Stimulated activated memory B cell treated with anti-CD40 and anti-IgM and Interleukin-4, amounts not matched to agents 10 μg/mL and 1 μg/mL and 100 μg/mL, for 72 hours (primary cell): Measurements from ENCODE around the gene NHP2.
"Not testable (repeated sequence)": the region's sequence is repeated elsewhere in the genome, so short reads cannot be mapped to it uniquely, and the experiment has no call there.

Experiments used
- ATAC-seq: fragments of 150-1000 bp; cut with Tn5 transposase; 2 replicates; pipeline ENCODE4 v1.10.0; 2021
- H3K27ac Mint-ChIP-seq: one replicate; pipeline ENCODE4 v1.8.0; 2022; ENCODE audit warnings: mild to moderate bottlenecking, mixed read lengths
- H3K27me3 Mint-ChIP-seq: one replicate; pipeline ENCODE4 v1.8.0; 2022; ENCODE audit warnings: mixed read lengths
- H3K36me3 Mint-ChIP-seq: one replicate; pipeline ENCODE4 v1.8.0; 2022; ENCODE audit warnings: mixed read lengths
- H3K4me1 Mint-ChIP-seq: one replicate; pipeline ENCODE4 v1.8.0; 2022; ENCODE audit warnings: mixed read lengths
- H3K4me3 Mint-ChIP-seq: one replicate; pipeline ENCODE4 v1.8.0; 2022; ENCODE audit warnings: mild to moderate bottlenecking, moderate library complexity, mixed read lengths
- H3K9me3 Mint-ChIP-seq: one replicate; pipeline ENCODE4 v1.8.0; 2022; ENCODE audit warnings: mixed read lengths

The NHP2 gene

GRCh38 chr5:178127300-178128009 is 26.2 kb downstream of the NHP2 start:
- Mint-ChIP-seq H3K36me3 (peaks cover 22% of the 10 kb centered on the region), H3K4me1 (peaks cover 34% of the 10 kb centered on the region)
- not testable (repeated sequence) for H3K4me3 Mint-ChIP-seq, H3K9me3 Mint-ChIP-seq, ATAC-seq, H3K27me3 Mint-ChIP-seq, H3K27ac Mint-ChIP-seq

GRCh38 chr5:178126556-178126955 is 27.1 kb downstream of the NHP2 start:
- Mint-ChIP-seq H3K36me3 (peaks cover 30% of the 10 kb centered on the region), H3K4me1 (peaks cover 36% of the 10 kb centered on the region), H3K9me3 (no peaks in the 10 kb centered on the region), H3K4me3 (no peak overlapping the region), H3K27me3 (no peaks in the 10 kb centered on the region), H3K27ac (no peak overlapping the region)
- ATAC-seq = no peak

GRCh38 chr5:178125253-178125906 is 28.3 kb downstream of the NHP2 start:
- Mint-ChIP-seq H3K36me3 (peaks cover 35% of the 10 kb centered on the region), H3K27ac (no peak overlapping the region), H3K4me1 (peaks cover 42% of the 10 kb centered on the region), H3K27me3 (no peaks in the 10 kb centered on the region), H3K9me3 (no peaks in the 10 kb centered on the region), H3K4me3 (no peak overlapping the region)
- ATAC-seq = no peak

- peaks cover 35% of the 10 kb centered on the region for H3K36me3 Mint-ChIP-seq
- no peaks in the 10 kb centered on the region for H3K27me3 Mint-ChIP-seq
- no peak overlapping the region for H3K4me3 Mint-ChIP-seq
- H3K27ac Mint-ChIP-seq = no peak overlapping the region
- H3K4me1 Mint-ChIP-seq = peaks cover 44% of the 10 kb centered on the region
- ATAC-seq = no peak
- H3K9me3 Mint-ChIP-seq = no peaks in the 10 kb centered on the region
These were observed 29.4 kb downstream of the NHP2 start for GRCh38 chr5:178123966-178124925.

- Mint-ChIP-seq H3K4me3 (no peak overlapping the region), H3K9me3 (no peaks in the 10 kb centered on the region), H3K36me3 (peaks cover 35% of the 10 kb centered on the region), H3K27me3 (no peaks in the 10 kb centered on the region), H3K4me1 (peaks cover 53% of the 10 kb centered on the region), H3K27ac (no peak overlapping the region)
- no peak for ATAC-seq
These were observed 30.4 kb downstream of the NHP2 start for GRCh38 chr5:178123094-178123965.

GRCh38 chr5:178122346-178122745 is 31.3 kb downstream of the NHP2 start:
- H3K4me1 Mint-ChIP-seq = peaks cover 62% of the 10 kb centered on the region
- ATAC-seq = no peak
- H3K27ac Mint-ChIP-seq = peak overlapping the region; percentile 73
- H3K9me3 Mint-ChIP-seq = no peaks in the 10 kb centered on the region
- no peaks in the 10 kb centered on the region for H3K27me3 Mint-ChIP-seq
- peaks cover 35% of the 10 kb centered on the region for H3K36me3 Mint-ChIP-seq
- H3K4me3 Mint-ChIP-seq = no peak overlapping the region

- Mint-ChIP-seq H3K4me1 (peaks cover 69% of the 10 kb centered on the region), H3K9me3 (no peaks in the 10 kb centered on the region), H3K4me3 (peak overlapping the region; percentile 64), H3K36me3 (peaks cover 35% of the 10 kb centered on the region), H3K27ac (peak overlapping the region; percentile 73), H3K27me3 (no peaks in the 10 kb centered on the region)
- no peak for ATAC-seq
These were observed 32.1 kb downstream of the NHP2 start for GRCh38 chr5:178121391-178122276.

GRCh38 chr5:178120607-178121357 is 32.9 kb downstream of the NHP2 start:
- no peaks in the 10 kb centered on the region for H3K27me3 Mint-ChIP-seq
- H3K9me3 Mint-ChIP-seq = no peaks in the 10 kb centered on the region
- ATAC-seq = peak; percentile 78
- H3K4me1 Mint-ChIP-seq = peaks cover 78% of the 10 kb centered on the region
- H3K36me3 Mint-ChIP-seq = peaks cover 35% of the 10 kb centered on the region
- H3K4me3 Mint-ChIP-seq = peak overlapping the region; percentile 64
- peak overlapping the region; percentile 73 for H3K27ac Mint-ChIP-seq

GRCh38 chr5:178119915-178120606 is 33.6 kb downstream of the NHP2 start:
- Mint-ChIP-seq H3K4me3 (no peak overlapping the region), H3K27me3 (no peaks in the 10 kb centered on the region), H3K36me3 (peaks cover 31% of the 10 kb centered on the region), H3K4me1 (peaks cover 80% of the 10 kb centered on the region), H3K9me3 (no peaks in the 10 kb centered on the region), H3K27ac (peak overlapping the region; percentile 96)
- ATAC-seq = no peak

- H3K36me3 Mint-ChIP-seq = peaks cover 20% of the 10 kb centered on the region
- H3K27me3 Mint-ChIP-seq = no peaks in the 10 kb centered on the region
- peak overlapping the region; percentile 78 for H3K4me3 Mint-ChIP-seq
- H3K27ac Mint-ChIP-seq = peak overlapping the region; percentile 96
- peaks cover 79% of the 10 kb centered on the region for H3K4me1 Mint-ChIP-seq
- H3K9me3 Mint-ChIP-seq = no peaks in the 10 kb centered on the region
- ATAC-seq = peak; percentile 14
These were observed 35.6 kb downstream of the NHP2 start for GRCh38 chr5:178117923-178118701.

GRCh38 chr5:178116143-178116885 is 37.4 kb downstream of the NHP2 start:
- H3K9me3 Mint-ChIP-seq = no peaks in the 10 kb centered on the region
- H3K36me3 Mint-ChIP-seq = peaks cover 8% of the 10 kb centered on the region
- H3K27me3 Mint-ChIP-seq = no peaks in the 10 kb centered on the region

GRCh38 chr5:178115814-178116142 is 37.9 kb downstream of the NHP2 start:
- Mint-ChIP-seq H3K4me1 (peaks cover 75% of the 10 kb centered on the region), H3K27me3 (no peaks in the 10 kb centered on the region), H3K4me3 (peak overlapping the region; percentile 98), H3K27ac (peak overlapping the region; percentile 96), H3K9me3 (no peaks in the 10 kb centered on the region), H3K36me3 (peaks cover 5% of the 10 kb centered on the region)
- no peak for ATAC-seq

More at GRCh38 chr5:178116143-178116885, 37.4 kb downstream of the NHP2 start:
- ATAC-seq = peak; percentile 73
- Mint-ChIP-seq H3K4me3 (peak overlapping the region; percentile 98), H3K27ac (peak overlapping the region; percentile 96), H3K4me1 (peaks cover 80% of the 10 kb centered on the region)
